ENCODE data around the gene TPBGL.

The TPBGL gene

DNA sequence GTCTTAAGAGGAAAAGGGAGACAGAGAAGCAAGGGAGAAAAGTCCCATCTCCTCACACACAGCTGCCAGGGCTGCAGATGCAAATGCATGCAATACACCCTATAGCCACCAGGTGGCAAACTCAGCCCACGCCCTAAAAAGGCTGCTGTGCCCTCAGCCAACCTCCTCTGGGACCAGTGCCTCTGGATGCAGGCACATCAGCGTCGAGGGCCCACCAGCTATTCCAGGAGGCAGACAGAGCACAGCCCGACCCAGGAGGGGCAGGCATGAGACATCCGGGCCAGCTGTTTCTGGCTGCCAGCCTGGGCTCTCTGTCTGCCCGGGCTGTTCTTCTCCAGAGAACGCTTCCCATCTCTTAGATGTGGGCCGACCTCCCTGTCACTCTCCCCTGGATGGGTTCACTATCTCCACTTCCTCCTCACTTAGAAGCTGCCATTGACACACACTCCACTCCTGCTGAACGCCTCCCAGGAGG, 39.7 kb downstream of the TPBGL start:
- Histone ChIP-seq H3K27ac (ENCODE audit: insufficient read depth, low read depth, low read length, poor library complexity, severe bottlenecking) (no peak overlapping the region), H3K36me3 (ENCODE audit: control insufficient read depth, insufficient read depth, low read length) (no peaks in the 10 kb centered on the region), H3K4me1 (ENCODE audit: control insufficient read depth, insufficient read depth, low read length) (peaks cover 10% of the 10 kb centered on the region), H3K9me3 (ENCODE audit: control insufficient read depth, low read length) (no peaks in the 10 kb centered on the region), H3K4me3 (ENCODE audit: insufficient read depth, low read depth, low read length) (no peak overlapping the region), H3K27me3 (ENCODE audit: control insufficient read depth, insufficient read depth, low read length, poor library complexity, severe bottlenecking) (no peaks in the 10 kb centered on the region)
- WGBS, 2 experiments, result 41 to 49% methylated on average over 9 of the region's 9 CpGs

- H3K36me3 ChIP-seq (ENCODE audit: control insufficient read depth, insufficient read depth, low read length), result no peaks in the 10 kb centered on the region
- peaks cover 10% of the 10 kb centered on the region for H3K4me1 ChIP-seq (ENCODE audit: control insufficient read depth, insufficient read depth, low read length)
- no peaks in the 10 kb centered on the region for H3K9me3 ChIP-seq (ENCODE audit: control insufficient read depth, low read length)
- no peaks in the 10 kb centered on the region for H3K27me3 ChIP-seq (ENCODE audit: control insufficient read depth, insufficient read depth, low read length, poor library complexity, severe bottlenecking)
- 93% methylated on average over 15 of the region's 15 CpGs for WGBS, 2 experiments
- H3K4me3 ChIP-seq (ENCODE audit: insufficient read depth, low read depth, low read length), result no peak overlapping the region
- no peak overlapping the region for H3K27ac ChIP-seq (ENCODE audit: insufficient read depth, low read depth, low read length, poor library complexity, severe bottlenecking)
Measured at GRCh38 chr11:75280770-75281468, 40.3 kb downstream of the TPBGL start.

- no peaks in the 10 kb centered on the region for H3K9me3 ChIP-seq (ENCODE audit: control insufficient read depth, low read length)
- H3K27me3 ChIP-seq (ENCODE audit: control insufficient read depth, insufficient read depth, low read length, poor library complexity, severe bottlenecking), result no peaks in the 10 kb centered on the region
- no peak overlapping the region for H3K27ac ChIP-seq (ENCODE audit: insufficient read depth, low read depth, low read length, poor library complexity, severe bottlenecking)
- H3K4me3 ChIP-seq (ENCODE audit: insufficient read depth, low read depth, low read length), result no peak overlapping the region
- no peaks in the 10 kb centered on the region for H3K36me3 ChIP-seq (ENCODE audit: control insufficient read depth, insufficient read depth, low read length)
- peaks cover 10% of the 10 kb centered on the region for H3K4me1 ChIP-seq (ENCODE audit: control insufficient read depth, insufficient read depth, low read length)
- WGBS, 2 experiments, result 96% methylated on average over 10 of the region's 10 CpGs
Measured at GRCh38 chr11:75281469-75282095, 41.0 kb downstream of the TPBGL start.

DNA sequence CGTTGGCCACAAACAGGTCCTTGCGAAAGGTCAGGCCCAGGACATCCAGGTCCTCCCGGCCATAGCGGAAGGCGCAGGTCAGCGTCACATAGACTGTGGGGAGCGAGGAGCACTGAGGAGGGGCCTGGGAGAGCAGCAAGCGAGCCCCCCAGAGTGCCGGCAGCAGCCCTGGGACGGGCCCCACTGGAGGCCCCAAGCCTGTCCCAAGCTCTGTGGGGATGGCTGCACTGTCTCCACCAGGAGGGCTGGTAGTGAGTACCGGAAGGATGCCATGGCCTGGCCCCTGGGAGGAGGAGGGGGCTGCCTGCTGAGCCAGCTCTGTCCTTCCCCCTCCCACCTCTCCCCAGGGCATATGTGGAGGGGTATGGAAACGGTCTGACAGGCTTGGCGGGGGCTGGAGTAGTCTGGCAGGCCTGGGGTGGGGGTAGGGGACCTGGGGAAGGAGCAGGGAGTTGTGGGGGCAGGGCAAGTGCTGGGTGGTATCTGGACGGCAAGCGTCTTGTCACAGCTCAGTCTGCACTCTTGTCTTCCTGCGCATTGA, 42.9 kb downstream of the TPBGL start:
- peaks cover 10% of the 10 kb centered on the region for H3K4me1 ChIP-seq (ENCODE audit: control insufficient read depth, insufficient read depth, low read length)
- no peaks in the 10 kb centered on the region for H3K27me3 ChIP-seq (ENCODE audit: control insufficient read depth, insufficient read depth, low read length, poor library complexity, severe bottlenecking)
- no peaks in the 10 kb centered on the region for H3K9me3 ChIP-seq (ENCODE audit: control insufficient read depth, low read length)
- H3K36me3 ChIP-seq (ENCODE audit: control insufficient read depth, insufficient read depth, low read length), result no peaks in the 10 kb centered on the region
- WGBS, 2 experiments, result 76 to 85% methylated on average over 15 to 16 of the region's 16 CpGs
- no peak overlapping the region for H3K4me3 ChIP-seq (ENCODE audit: insufficient read depth, low read depth, low read length)
- H3K27ac ChIP-seq (ENCODE audit: insufficient read depth, low read depth, low read length, poor library complexity, severe bottlenecking), result no peak overlapping the region

- Histone ChIP-seq H3K4me1 (ENCODE audit: control insufficient read depth, insufficient read depth, low read length) (peaks cover 10% of the 10 kb centered on the region), H3K9me3 (ENCODE audit: control insufficient read depth, low read length) (no peaks in the 10 kb centered on the region), H3K4me3 (ENCODE audit: insufficient read depth, low read depth, low read length) (no peak overlapping the region), H3K27ac (ENCODE audit: insufficient read depth, low read depth, low read length, poor library complexity, severe bottlenecking) (no peak overlapping the region), H3K27me3 (ENCODE audit: control insufficient read depth, insufficient read depth, low read length, poor library complexity, severe bottlenecking) (no peaks in the 10 kb centered on the region), H3K36me3 (ENCODE audit: control insufficient read depth, insufficient read depth, low read length) (no peaks in the 10 kb centered on the region)
- 93 to 94% methylated on average over 5 of the region's 5 CpGs for WGBS, 2 experiments
Measured at GRCh38 chr11:75285776-75286360, 45.3 kb downstream of the TPBGL start.

DNA sequence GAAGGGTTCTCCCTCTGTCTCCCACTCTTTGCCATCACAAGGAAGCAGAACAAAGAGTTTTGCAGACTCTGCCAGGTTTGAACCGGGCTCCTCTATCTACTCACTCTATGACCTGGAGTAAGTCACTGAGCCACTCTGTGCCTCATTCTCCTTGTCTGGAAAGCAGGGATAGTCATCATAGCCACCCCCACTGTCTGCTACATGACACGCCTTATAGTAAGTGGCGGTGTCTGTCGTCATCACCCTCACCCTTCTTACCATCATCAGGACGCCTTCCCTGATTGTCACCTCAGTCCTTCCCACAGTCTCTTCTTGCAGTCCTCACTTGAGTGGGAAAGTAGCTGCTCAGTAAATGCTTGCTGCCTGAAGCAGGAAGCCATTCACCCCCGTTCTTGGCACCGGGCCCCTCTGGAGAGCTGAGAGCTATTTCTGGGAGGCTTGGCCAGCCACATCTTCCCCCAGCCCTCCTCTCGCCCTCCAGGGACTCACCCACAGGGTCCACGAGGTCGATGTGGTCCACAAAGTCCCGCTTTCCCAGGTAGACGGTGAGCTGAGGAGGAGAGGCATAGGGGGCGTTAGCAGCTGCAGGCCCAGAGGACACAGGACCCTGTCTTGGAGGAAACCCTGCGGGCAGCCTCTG, 46.4 kb downstream of the TPBGL start:
- no peaks in the 10 kb centered on the region for H3K27me3 ChIP-seq (ENCODE audit: control insufficient read depth, insufficient read depth, low read length, poor library complexity, severe bottlenecking)
- 92 to 96% methylated on average over 14 of the region's 14 CpGs for WGBS, 2 experiments
- peaks cover 10% of the 10 kb centered on the region for H3K4me1 ChIP-seq (ENCODE audit: control insufficient read depth, insufficient read depth, low read length)
- no peaks in the 10 kb centered on the region for H3K9me3 ChIP-seq (ENCODE audit: control insufficient read depth, low read length)
- H3K27ac ChIP-seq (ENCODE audit: insufficient read depth, low read depth, low read length, poor library complexity, severe bottlenecking), result no peak overlapping the region
- H3K4me3 ChIP-seq (ENCODE audit: insufficient read depth, low read depth, low read length), result no peak overlapping the region
- no peaks in the 10 kb centered on the region for H3K36me3 ChIP-seq (ENCODE audit: control insufficient read depth, insufficient read depth, low read length)

- WGBS, 2 experiments, result 94 to 95% methylated on average over 17 of the region's 17 CpGs
- Histone ChIP-seq H3K27me3 (ENCODE audit: control insufficient read depth, insufficient read depth, low read length, poor library complexity, severe bottlenecking) (no peaks in the 10 kb centered on the region), H3K36me3 (ENCODE audit: control insufficient read depth, insufficient read depth, low read length) (no peaks in the 10 kb centered on the region), H3K9me3 (ENCODE audit: control insufficient read depth, low read length) (no peaks in the 10 kb centered on the region), H3K4me3 (ENCODE audit: insufficient read depth, low read depth, low read length) (no peak overlapping the region), H3K27ac (ENCODE audit: insufficient read depth, low read depth, low read length, poor library complexity, severe bottlenecking) (no peak overlapping the region), H3K4me1 (ENCODE audit: control insufficient read depth, insufficient read depth, low read length) (peaks cover 10% of the 10 kb centered on the region)
Measured at GRCh38 chr11:75287579-75287978, 47.0 kb downstream of the TPBGL start.

GRCh38 chr11:75289511-75289760, 48.9 kb downstream of the TPBGL start:
- no peak overlapping the region for H3K27ac ChIP-seq (ENCODE audit: insufficient read depth, low read depth, low read length, poor library complexity, severe bottlenecking)
- no peaks in the 10 kb centered on the region for H3K27me3 ChIP-seq (ENCODE audit: control insufficient read depth, insufficient read depth, low read length, poor library complexity, severe bottlenecking)
- no peak overlapping the region for H3K4me3 ChIP-seq (ENCODE audit: insufficient read depth, low read depth, low read length)
- no peaks in the 10 kb centered on the region for H3K9me3 ChIP-seq (ENCODE audit: control insufficient read depth, low read length)
- no peaks in the 10 kb centered on the region for H3K4me1 ChIP-seq (ENCODE audit: control insufficient read depth, insufficient read depth, low read length)
- 80% methylated on average over 6 of the region's 6 CpGs for WGBS, 2 experiments
- no peaks in the 10 kb centered on the region for H3K36me3 ChIP-seq (ENCODE audit: control insufficient read depth, insufficient read depth, low read length)

- no peaks in the 10 kb centered on the region for H3K4me1 ChIP-seq (ENCODE audit: control insufficient read depth, insufficient read depth, low read length)
- WGBS, 2 experiments, result 86 to 87% methylated on average over 12 of the region's 12 CpGs
- no peaks in the 10 kb centered on the region for H3K9me3 ChIP-seq (ENCODE audit: control insufficient read depth, low read length)
- no peaks in the 10 kb centered on the region for H3K27me3 ChIP-seq (ENCODE audit: control insufficient read depth, insufficient read depth, low read length, poor library complexity, severe bottlenecking)
- H3K4me3 ChIP-seq (ENCODE audit: insufficient read depth, low read depth, low read length), result no peak overlapping the region
- H3K27ac ChIP-seq (ENCODE audit: insufficient read depth, low read depth, low read length, poor library complexity, severe bottlenecking), result no peak overlapping the region
- H3K36me3 ChIP-seq (ENCODE audit: control insufficient read depth, insufficient read depth, low read length), result no peaks in the 10 kb centered on the region
Measured at GRCh38 chr11:75289919-75290318, 49.3 kb downstream of the TPBGL start.

- no peaks in the 10 kb centered on the region for H3K27me3 ChIP-seq (ENCODE audit: control insufficient read depth, insufficient read depth, low read length, poor library complexity, severe bottlenecking)
- H3K9me3 ChIP-seq (ENCODE audit: control insufficient read depth, low read length), result no peaks in the 10 kb centered on the region
- no peaks in the 10 kb centered on the region for H3K4me1 ChIP-seq (ENCODE audit: control insufficient read depth, insufficient read depth, low read length)
- no peak overlapping the region for H3K27ac ChIP-seq (ENCODE audit: insufficient read depth, low read depth, low read length, poor library complexity, severe bottlenecking)
- 94 to 97% methylated on average over 5 of the region's 6 CpGs for WGBS, 2 experiments
- no peaks in the 10 kb centered on the region for H3K36me3 ChIP-seq (ENCODE audit: control insufficient read depth, insufficient read depth, low read length)
- no peak overlapping the region for H3K4me3 ChIP-seq (ENCODE audit: insufficient read depth, low read depth, low read length)
Measured at GRCh38 chr11:75291741-75292140, 51.2 kb downstream of the TPBGL start.
